Activated CD8-positive, alpha-beta T cell treated with anti-CD3 and anti-CD28 coated beads for 36 hours (primary cell): ENCODE data around the gene EVI5L. TPM values are rescaled to one million over a fixed set of nuclear protein-coding genes. Genes with fewer than 3 reads are reported as not detected.

Experiments used
- ATAC-seq: fragments of 200-7000 bp; cut with Tn5 transposase; one replicate; pipeline ENCODE4 v1.10.0; 2021; ENCODE audit warnings: mild to moderate bottlenecking, moderate library complexity
- CTCF ChIA-PET: fragments of 350-600 bp; sonication (Branson Sonifier 250); formaldehyde crosslinking; loops from one replicate; lab custom pipeline; 2021; ENCODE audit warnings: antibody characterized with exemption; lab: Charles Lee
- POLR2A ChIA-PET: fragments of 350-600 bp; sonication (Branson Sonifier 250); formaldehyde crosslinking; loops from one replicate; lab custom pipeline; 2021; ENCODE audit warnings: antibody characterized with exemption; lab: Charles Lee
- DNase-seq: peaks from one replicate; pipeline ENCODE4 v3.0.0-alpha.2; 2020
- H3K27ac Mint-ChIP-seq: one replicate; pipeline ENCODE4 v1.8.0; 2021; ENCODE audit warnings: mild to moderate bottlenecking, mixed read lengths
- H3K27me3 Mint-ChIP-seq: one replicate; pipeline ENCODE4 v1.8.0; 2021; ENCODE audit warnings: mixed read lengths
- H3K36me3 Mint-ChIP-seq: one replicate; pipeline ENCODE4 v1.8.0; 2021; ENCODE audit warnings: low read depth, mixed read lengths
- H3K4me1 Mint-ChIP-seq: one replicate; pipeline ENCODE4 v1.8.0; 2021; ENCODE audit warnings: low read depth, mixed read lengths
- H3K4me3 Mint-ChIP-seq: one replicate; pipeline ENCODE4 v1.8.0; 2021; ENCODE audit warnings: mild to moderate bottlenecking, moderate library complexity, mixed read lengths
- H3K9me3 Mint-ChIP-seq: one replicate; pipeline ENCODE4 v1.8.0; 2021; ENCODE audit warnings: mixed read lengths
- CTCF ChIP-seq: fragments of 200-600 bp; IDR thresholded peaks from one replicate; pipeline ENCODE4 v1.8.0; 2022; ENCODE audit warnings: antibody characterized with exemption, mild to moderate bottlenecking
- intact Hi-C: fragments of 100-400 bp; cut with micrococcal nuclease; formaldehyde crosslinking; loops from one replicate; pipeline ENCODE4 v1.10.0; 2022
- total RNA-seq, 2 experiments: library from RNA; stranded (reverse); gene quantifications; one replicate each; pipeline ENCODE4 v1.2.3, GENCODE V29; 2021

The EVI5L gene
- total RNA-seq, 2 experiments from 2014 or later: 3.4 to 3.9 TPM

- POLR2A ChIA-PET: interaction anchor here (1.5 to 1.6 kb wide), 2 partner anchors 14 to 21 kb away, joined by 5 to 13 read pairs; no protein-coding TSS in a partner anchor
- TF ChIP-seq CTCF: no peak
- Mint-ChIP-seq H3K27ac (peak overlapping the region; percentile 86), H3K9me3 (no peaks in the 10 kb centered on the region), H3K27me3 (no peaks in the 10 kb centered on the region), H3K36me3 (peaks cover 15% of the 10 kb centered on the region), H3K4me1 (peaks cover 18% of the 10 kb centered on the region), H3K4me3 (peak overlapping the region; percentile 86)
- no peak for ATAC-seq
- CTCF ChIA-PET: interaction anchor here (1.0 to 1.6 kb wide), 7 partner anchors 15 to 50 kb away, joined by 3 to 10 read pairs (median 4); partner anchors contain the start of genes SNAPC2 and TIMM44
- intact Hi-C loops: no loop called here
- DNase-seq: no peak
Measured at GRCh38 chr19:7902796-7903243, 72.8 kb downstream of the EVI5L start.

GRCh38 chr19:7903244-7904073, 73.4 kb downstream of the EVI5L start, which contains the start of gene MAP2K7:
TSS of gene MAP2K7 (plus strand) at chr19:7903877. CDS start at chr19:7903945, 68 bp downstream.
- Mint-ChIP-seq H3K36me3 (peaks cover 15% of the 10 kb centered on the region), H3K27me3 (no peaks in the 10 kb centered on the region), H3K4me1 (peaks cover 18% of the 10 kb centered on the region), H3K27ac (peak within 1 kb of the TSS; percentile 91), H3K4me3 (peak within 1 kb of the TSS; percentile 89), H3K9me3 (no peaks in the 10 kb centered on the region)
- DNase-seq (peak; percentile 100), ATAC-seq (peak; percentile 92)
- CTCF ChIA-PET: interaction anchor here (0.6 to 1.5 kb wide), 9 partner anchors 14 to 306 kb away, joined by 3 to 10 read pairs (median 4); partner anchors contain the start of genes CTXN1, SNAPC2 and TIMM44
- POLR2A ChIA-PET: interaction anchor here (0.9 to 1.6 kb wide), 4 partner anchors 11 to 21 kb away, joined by 3 to 13 read pairs (median 9); partner anchors contain the start of genes SNAPC2 and TGFBR3L
- intact Hi-C loops: no loop called here
- peak; percentile 54 for TF ChIP-seq CTCF

GRCh38 chr19:7904074-7905020, 74.3 kb downstream of the EVI5L start:
- CTCF ChIA-PET: interaction anchor here (0.6 to 1.5 kb wide), 9 partner anchors 13 to 307 kb away, joined by 3 to 10 read pairs (median 4); partner anchors contain the start of genes CTXN1, SNAPC2 and TIMM44
- Mint-ChIP-seq H3K4me1 (peaks cover 18% of the 10 kb centered on the region), H3K4me3 (peak overlapping the region; percentile 89), H3K36me3 (peaks cover 15% of the 10 kb centered on the region), H3K9me3 (no peaks in the 10 kb centered on the region), H3K27ac (peak overlapping the region; percentile 91), H3K27me3 (no peaks in the 10 kb centered on the region)
- peak; percentile 75 for DNase-seq
- intact Hi-C loops: no loop called here
- POLR2A ChIA-PET: interaction anchor here (0.9 to 1.5 kb wide), 3 partner anchors 10 to 16 kb away, joined by 3 to 13 read pairs (median 13); partner anchors contain the start of genes SNAPC2 and TGFBR3L
- no peak for TF ChIP-seq CTCF
- peak; percentile 50 for ATAC-seq

- Mint-ChIP-seq H3K27me3 (no peaks in the 10 kb centered on the region), H3K27ac (peak overlapping the region; percentile 91), H3K9me3 (no peaks in the 10 kb centered on the region), H3K36me3 (peaks cover 15% of the 10 kb centered on the region), H3K4me1 (peaks cover 18% of the 10 kb centered on the region), H3K4me3 (peak overlapping the region; percentile 89)
- DNase-seq (no peak), ATAC-seq (no peak)
- no peak for TF ChIP-seq CTCF
- ChIA-PET CTCF (no interaction called here), POLR2A (interaction anchor here (0.5 to 1.1 kb wide), 3 partner anchors 10 to 449 kb away, joined by 3 to 4 read pairs (median 3); no protein-coding TSS in a partner anchor)
- intact Hi-C loops: no loop called here
Measured at GRCh38 chr19:7905268-7905667, 75.2 kb downstream of the EVI5L start.
